ENCODE measurements around the gene TCEANC2.
"Not testable (repeated sequence)": the region's sequence is repeated elsewhere in the genome, so short reads cannot be mapped to it uniquely, and the experiment has no call there.

The TCEANC2 gene

DNA sequence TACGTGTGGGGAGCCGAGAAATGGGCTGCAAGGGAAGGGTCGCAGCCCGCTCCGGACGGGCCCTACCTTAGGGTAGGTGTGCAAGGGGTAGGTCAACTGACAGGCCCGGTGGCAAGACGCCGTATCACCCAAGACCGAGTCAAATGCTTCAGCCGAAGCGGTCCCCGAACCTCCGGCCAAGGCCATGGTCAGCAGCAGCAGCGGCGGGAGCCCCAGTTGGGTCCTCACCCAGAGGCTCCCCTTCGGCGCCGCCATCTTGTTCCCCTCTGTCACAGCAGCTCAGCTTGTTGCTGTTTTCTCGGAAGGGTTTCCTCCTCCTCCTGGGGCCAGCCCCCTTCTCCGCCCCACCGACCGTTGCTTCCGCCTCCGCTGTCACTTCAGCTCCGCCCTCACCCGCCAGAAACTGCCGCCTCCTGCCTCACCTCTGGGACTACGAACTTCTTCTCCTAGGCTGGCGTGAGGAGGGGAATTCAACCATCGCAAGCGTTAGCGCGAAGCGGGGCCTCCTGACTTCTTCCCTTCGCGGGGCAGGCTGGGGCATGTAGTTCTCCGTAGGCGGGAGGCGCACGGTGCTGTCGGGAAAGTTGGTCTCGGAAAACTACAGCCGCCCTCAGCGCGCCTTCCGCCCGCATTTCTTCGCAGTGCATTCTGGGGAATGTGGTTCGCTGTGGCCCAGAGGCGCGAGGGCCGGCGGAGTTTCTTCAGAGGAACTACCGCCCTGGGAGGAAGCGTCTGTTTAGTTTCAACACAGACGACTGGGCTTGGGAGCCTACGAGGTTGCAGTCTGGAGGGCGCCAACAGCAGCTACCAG, at the start of gene TCEANC2, which contains the start of gene TMEM59:
Gene TCEANC2, plus strand, starts transcription at position 675 of the 811 bp plus-strand sequence. CDS start 815 bp downstream, outside the sequence.
Gene TMEM59, minus strand, starts transcription at position 271 of the 811 bp plus-strand sequence. Its CDS starts 16 bp downstream, at position 255.
- peak; percentile 89 for DNase-seq (ENCODE audit: low spot score)
- in situ Hi-C loops (cut with MboI; ENCODE audit: low pct_unique_long_range_greater_than_20kb, low sequenced_read_pairs, unreplicated experiment) = no loop called here
- no peak for TF ChIP-seq CTCF (IDR thresholded peaks at IDR 0.05; ENCODE audit: extremely low read depth, insufficient read depth, missing control alignments)

DNA sequence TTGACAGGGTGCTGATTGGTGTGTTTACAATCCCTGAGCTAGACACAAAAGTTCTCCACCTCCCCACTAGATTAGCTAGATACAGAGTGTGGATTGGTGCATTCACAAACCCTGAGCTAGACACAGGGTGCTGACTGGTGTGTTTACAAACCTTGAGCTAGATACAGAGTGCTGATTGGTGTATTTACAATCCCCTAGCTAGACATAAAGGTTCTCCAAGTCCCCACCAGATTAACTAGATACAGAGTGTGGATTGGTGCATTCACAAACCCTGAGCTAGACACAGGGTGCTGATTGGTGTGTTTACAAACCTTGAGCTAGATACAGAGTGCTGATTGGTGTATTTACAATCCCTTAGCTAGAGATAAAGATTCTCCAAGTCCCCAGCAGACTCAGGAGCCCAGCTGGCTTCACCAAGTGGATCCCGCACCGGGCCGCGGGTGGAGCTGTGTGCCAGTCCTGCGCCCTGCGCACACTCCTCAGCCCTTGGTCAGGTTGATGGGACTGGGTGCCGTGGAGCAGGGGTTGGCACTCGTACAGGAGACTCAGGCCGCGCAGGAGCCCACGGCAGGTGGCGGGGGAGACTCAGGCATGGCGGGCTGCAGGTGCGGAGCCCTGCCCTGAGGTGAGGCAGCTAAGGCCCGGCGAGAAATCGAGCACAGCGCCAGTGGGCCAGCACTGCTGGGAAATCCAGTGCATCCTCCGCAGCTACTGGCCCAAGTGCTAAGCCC, 49.5 kb upstream of the TCEANC2 start:
- in situ Hi-C loops (cut with MboI; ENCODE audit: low pct_unique_long_range_greater_than_20kb, low sequenced_read_pairs, unreplicated experiment); DNase-seq (ENCODE audit: low spot score): not testable (repeated sequence)

GRCh38 chr1:54004481-54005049, 48.8 kb upstream of the TCEANC2 start:
- no peak for TF ChIP-seq CTCF (IDR thresholded peaks at IDR 0.05; ENCODE audit: extremely low read depth, insufficient read depth, missing control alignments)
- DNase-seq (ENCODE audit: low spot score) = peak; percentile 3
- in situ Hi-C loops (cut with MboI; ENCODE audit: low pct_unique_long_range_greater_than_20kb, low sequenced_read_pairs, unreplicated experiment) = no loop called here

DNA sequence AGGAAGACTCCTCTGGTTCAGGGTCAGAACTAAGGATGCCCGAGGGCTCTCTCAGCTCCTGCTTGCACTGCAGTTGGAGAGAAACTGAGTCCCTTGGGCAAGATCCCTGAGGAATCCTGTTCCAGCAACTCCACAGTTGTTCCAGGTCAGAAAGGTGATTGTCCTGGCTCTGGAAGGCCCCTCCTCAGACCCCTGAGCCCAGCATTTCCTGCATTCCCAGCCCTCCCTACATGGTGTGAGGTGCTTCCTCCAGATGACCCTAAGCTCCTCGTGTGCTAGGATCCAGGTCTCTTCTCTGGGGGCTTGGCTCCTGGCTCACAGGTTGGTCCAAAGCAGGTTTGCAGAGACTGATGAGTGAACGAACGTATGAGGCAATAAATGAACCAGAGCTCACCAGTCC, 46.9 kb upstream of the TCEANC2 start:
- in situ Hi-C loops (cut with MboI; ENCODE audit: low pct_unique_long_range_greater_than_20kb, low sequenced_read_pairs, unreplicated experiment) = no loop called here
- TF ChIP-seq CTCF (IDR thresholded peaks at IDR 0.05; ENCODE audit: extremely low read depth, insufficient read depth, missing control alignments) = no peak

GRCh38 chr1:54007613-54008012, 45.8 kb upstream of the TCEANC2 start:
- in situ Hi-C loops (cut with MboI; ENCODE audit: low pct_unique_long_range_greater_than_20kb, low sequenced_read_pairs, unreplicated experiment) = no loop called here
- no peak for DNase-seq (ENCODE audit: low spot score)
- no peak for TF ChIP-seq CTCF (IDR thresholded peaks at IDR 0.05; ENCODE audit: extremely low read depth, insufficient read depth, missing control alignments)

More for the DNA sequence above, 46.9 kb upstream of the TCEANC2 start:
- no peak for DNase-seq (ENCODE audit: low spot score)

GRCh38 chr1:54008876-54009275, 44.5 kb upstream of the TCEANC2 start:
- DNase-seq (ENCODE audit: low spot score) = no peak
- TF ChIP-seq CTCF (IDR thresholded peaks at IDR 0.05; ENCODE audit: extremely low read depth, insufficient read depth, missing control alignments) = no peak
- in situ Hi-C loops (cut with MboI; ENCODE audit: low pct_unique_long_range_greater_than_20kb, low sequenced_read_pairs, unreplicated experiment) = no loop called here
